Measurements from ENCODE around the gene KIRREL2. TPM values are rescaled to one million over a fixed set of nuclear protein-coding genes. Genes with fewer than 3 reads are reported as not detected.

The KIRREL2 gene
- total and polyA plus RNA-seq, 12 donors = 0.12 to 0.35 TPM; not detected in 10

GRCh38 chr19:35812220-35813042 lies 44.3 kb upstream of the KIRREL2 start, which contains the start of gene PRODH2:
PRODH2 (minus strand) TSS chr19:35812845; CDS start chr19:35812805, 40 bp downstream.
- H3K36me3 ChIP-seq = no peaks in the 10 kb centered on the region
- intact Hi-C loops (cut with DNase I) = loop anchor here in 2 of 10 donors (10.0 kb wide), 1 partner anchor 118 kb away; no protein-coding TSS in a partner anchor
- no peak within 1 kb of the TSS for H3K4me3 ChIP-seq
- H3K27ac ChIP-seq = no peak within 1 kb of the TSS
- no peaks in the 10 kb centered on the region for H3K4me1 ChIP-seq
- no peak for TF ChIP-seq CTCF (IDR thresholded peaks at IDR 0.05)
- peaks cover 0 to 55% (median 16%) of the 10 kb centered on the region in 7 donors for H3K27me3 ChIP-seq
- H3K9me3 ChIP-seq = peaks cover 0 to 2% (median 0%) of the 10 kb centered on the region in 11 donors
- no peak for DNase-seq
- 76 to 77% methylated on average over 26 of the region's 26 CpGs for WGBS, 2 donors
- ATAC-seq = no peak

GRCh38 chr19:35813043-35813890 lies 43.4 kb upstream of the KIRREL2 start:
- intact Hi-C loops (cut with DNase I) = loop anchor here in 2 of 10 donors (10.0 kb wide), 1 partner anchor 118 kb away; no protein-coding TSS in a partner anchor
- Histone ChIP-seq H3K27me3 (peaks cover 0 to 59% (median 23%) of the 10 kb centered on the region in 7 donors), H3K27ac (no peak overlapping the region), H3K4me3 (no peak overlapping the region), H3K36me3 (no peaks in the 10 kb centered on the region), H3K9me3 (peaks cover 0 to 2% (median 0%) of the 10 kb centered on the region in 11 donors), H3K4me1 (no peaks in the 10 kb centered on the region)
- DNase-seq = no peak
- no peak for TF ChIP-seq CTCF (IDR thresholded peaks at IDR 0.05)
- no peak for ATAC-seq
- WGBS, 2 donors = 85% methylated on average over 11 of the region's 11 CpGs

- DNase-seq (no peak), ATAC-seq (no peak)
- intact Hi-C loops (cut with DNase I) = loop anchor here in 2 of 10 donors (10.0 kb wide), 1 partner anchor 121 kb away; no protein-coding TSS in a partner anchor
- Histone ChIP-seq H3K27ac (no peak overlapping the region), H3K9me3 (peaks cover 0 to 2% (median 0%) of the 10 kb centered on the region in 11 donors), H3K4me1 (no peaks in the 10 kb centered on the region), H3K27me3 (peaks cover 0 to 62% (median 29%) of the 10 kb centered on the region in 7 donors), H3K36me3 (no peaks in the 10 kb centered on the region), H3K4me3 (no peak overlapping the region)
- no peak for TF ChIP-seq CTCF (IDR thresholded peaks at IDR 0.05)
- WGBS, 2 donors = 20 to 27% methylated on average over 6 of the region's 6 CpGs
These were observed 40.4 kb upstream of the KIRREL2 start for GRCh38 chr19:35816262-35816661.

- intact Hi-C loops (cut with DNase I) = loop anchor here in 2 of 10 donors (10.0 kb wide), 1 partner anchor 122 kb away; no protein-coding TSS in a partner anchor
These were observed 39.9 kb upstream of the KIRREL2 start for GRCh38 chr19:35816846-35817245.

More at GRCh38 chr19:35816846-35817245, 39.9 kb upstream of the KIRREL2 start:
- H3K36me3 ChIP-seq = no peaks in the 10 kb centered on the region
- TF ChIP-seq CTCF (IDR thresholded peaks at IDR 0.05) = no peak
- H3K27me3 ChIP-seq = peaks cover 0 to 62% (median 29%) of the 10 kb centered on the region in 7 donors
- ATAC-seq (no peak), DNase-seq (no peak)
- WGBS, 2 donors = 81 to 83% methylated on average over 9 of the region's 9 CpGs
- H3K4me1 ChIP-seq = no peaks in the 10 kb centered on the region
- no peak overlapping the region for H3K4me3 ChIP-seq
- no peak overlapping the region for H3K27ac ChIP-seq
- H3K9me3 ChIP-seq = peaks cover 0 to 2% (median 0%) of the 10 kb centered on the region in 11 donors
